Central memory CD8-positive, alpha-beta T cell (primary cell): ENCODE data around the gene TANGO6.
A peak's percentile ranks its signal among the peaks of the same experiment; 100 is the strongest.

ENCODE experiments used
- ATAC-seq: fragments of 150-1000 bp; cut with Tn5 transposase; replicated peaks from 2 replicates; pipeline ENCODE4 v1.10.0; 2022; ENCODE audit warnings: mild to moderate bottlenecking, moderate FRiP score, moderate number of reproducible peaks; ENCODE audit not compliant: poor library complexity, severe bottlenecking; ENCODE audit errors: extremely low read depth
- DNase-seq, 2 donors: peaks; one replicate each; pipeline ENCODE4 v3.0.0; 2021; ENCODE audit warnings: low spot score in 2 of 2
- H3K27ac Mint-ChIP-seq: one replicate; pipeline ENCODE4 v1.8.0; 2022; ENCODE audit warnings: low read depth, mild to moderate bottlenecking, moderate library complexity, mixed read lengths
- H3K27me3 Mint-ChIP-seq: one replicate; pipeline ENCODE4 v1.8.0; 2022; ENCODE audit warnings: mixed read lengths
- H3K36me3 Mint-ChIP-seq: one replicate; pipeline ENCODE4 v1.8.0; 2022; ENCODE audit warnings: mild to moderate bottlenecking, moderate library complexity, mixed read lengths; ENCODE audit not compliant: insufficient read depth
- H3K4me1 Mint-ChIP-seq: one replicate; pipeline ENCODE4 v1.8.0; 2022; ENCODE audit warnings: mixed read lengths
- H3K4me3 Mint-ChIP-seq: one replicate; pipeline ENCODE4 v1.8.0; 2022; ENCODE audit warnings: mild to moderate bottlenecking, moderate library complexity, mixed read lengths
- H3K9me3 Mint-ChIP-seq: one replicate; pipeline ENCODE4 v1.8.0; 2022; ENCODE audit warnings: mixed read lengths

TANGO6 gene

DNA sequence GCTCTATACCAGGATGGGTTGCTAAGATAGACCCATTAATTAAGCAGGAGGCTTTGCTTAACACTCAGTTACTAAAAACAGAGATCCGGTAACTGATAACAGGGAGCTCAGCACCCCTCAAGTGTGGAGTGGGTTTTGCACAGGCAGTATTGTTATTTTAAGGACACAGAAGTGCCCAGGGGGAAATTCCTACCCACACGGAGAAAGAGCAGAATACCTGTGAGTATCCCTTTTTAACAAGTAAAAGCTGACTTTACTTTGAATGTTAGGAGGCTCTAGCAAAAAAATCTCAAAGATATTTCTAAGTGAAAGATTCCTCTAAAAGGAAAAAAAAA lies 229.3 kb downstream of the TANGO6 start:
- peaks cover 11% of the 10 kb centered on the region for H3K36me3 Mint-ChIP-seq
- no peaks in the 10 kb centered on the region for H3K4me1 Mint-ChIP-seq
- peak overlapping the region; percentile 16 for H3K27ac Mint-ChIP-seq
- DNase-seq, result no peak
- H3K27me3 Mint-ChIP-seq, result no peaks in the 10 kb centered on the region
- H3K9me3 Mint-ChIP-seq, result no peaks in the 10 kb centered on the region
- no peak overlapping the region for H3K4me3 Mint-ChIP-seq
- ATAC-seq, result no peak

DNA sequence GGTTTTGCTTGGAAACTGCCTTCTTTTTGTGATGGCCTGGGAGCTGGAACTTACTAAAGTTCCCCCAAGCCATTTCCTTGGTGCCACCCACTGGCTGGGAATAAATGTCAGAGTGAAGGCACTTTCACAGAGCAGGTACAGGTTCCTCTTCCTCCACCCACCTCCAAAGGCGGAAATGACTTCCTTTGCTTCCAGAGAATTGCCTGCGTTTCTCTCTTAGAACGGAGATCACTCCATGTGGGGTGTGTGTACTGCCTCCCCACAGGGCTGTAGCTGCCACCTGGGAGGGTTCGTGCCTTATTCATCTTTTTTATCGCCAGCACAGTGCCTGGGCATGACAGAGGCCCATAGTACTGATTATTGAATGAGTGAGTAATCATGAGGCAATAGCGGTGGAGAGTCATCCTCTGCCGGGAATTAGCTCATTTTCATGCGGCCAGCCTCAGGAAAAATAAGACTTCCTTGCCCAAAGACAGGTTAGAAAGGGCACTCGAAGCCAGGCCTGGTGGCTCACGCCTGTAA lies 229.9 kb downstream of the TANGO6 start:
- H3K36me3 Mint-ChIP-seq, result peaks cover 11% of the 10 kb centered on the region
- DNase-seq (no peak), ATAC-seq (no peak)
- H3K4me1 Mint-ChIP-seq, result no peaks in the 10 kb centered on the region
- H3K4me3 Mint-ChIP-seq, result no peak overlapping the region
- H3K9me3 Mint-ChIP-seq, result no peaks in the 10 kb centered on the region
- H3K27me3 Mint-ChIP-seq, result no peaks in the 10 kb centered on the region
- H3K27ac Mint-ChIP-seq, result peak overlapping the region; percentile 16

DNA sequence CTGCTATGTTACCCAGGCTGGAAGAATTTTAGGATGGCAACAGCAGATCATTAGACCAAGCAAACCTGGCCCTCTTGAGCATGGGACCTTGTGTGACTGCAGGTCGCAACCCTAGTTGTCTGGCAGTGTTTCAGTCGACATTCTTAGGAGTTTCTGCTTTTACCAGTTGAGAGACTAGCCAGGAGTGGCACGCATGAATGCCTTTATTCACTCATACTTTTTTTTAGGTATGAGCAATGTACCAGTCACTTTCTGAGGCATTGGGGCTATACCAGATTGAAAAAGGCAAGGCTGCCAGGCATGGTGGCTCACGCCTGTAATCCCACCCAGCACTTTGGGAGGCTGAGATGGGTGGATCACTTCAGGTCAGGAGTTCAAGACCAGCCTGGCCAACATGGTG lies 233.9 kb downstream of the TANGO6 start:
- no peak overlapping the region for H3K27ac Mint-ChIP-seq
- no peaks in the 10 kb centered on the region for H3K4me1 Mint-ChIP-seq
- H3K36me3 Mint-ChIP-seq, result peaks cover 6% of the 10 kb centered on the region
- DNase-seq, result no peak
- no peaks in the 10 kb centered on the region for H3K9me3 Mint-ChIP-seq
- H3K4me3 Mint-ChIP-seq, result no peak overlapping the region
- ATAC-seq, result no peak
- no peaks in the 10 kb centered on the region for H3K27me3 Mint-ChIP-seq

DNA sequence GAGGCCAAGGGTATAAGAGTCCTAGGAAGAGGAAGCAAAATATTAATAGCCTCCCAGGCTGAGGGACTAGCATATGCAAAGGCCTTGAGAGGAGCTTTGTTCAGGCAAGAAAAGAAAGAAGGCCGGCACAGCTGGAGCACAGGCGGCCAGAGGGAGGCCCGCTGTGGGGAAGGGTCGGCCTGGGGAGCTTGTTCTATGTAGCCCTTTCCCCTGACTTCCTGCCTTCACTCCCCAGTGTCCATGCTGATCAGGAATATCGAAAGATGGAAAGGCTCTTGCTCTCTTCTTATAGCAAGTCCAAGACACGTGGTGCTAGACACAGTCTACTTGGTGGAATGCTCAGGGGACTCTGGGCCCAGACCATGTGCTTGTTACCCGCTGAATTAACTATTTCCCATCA lies 234.7 kb downstream of the TANGO6 start:
- H3K27ac Mint-ChIP-seq, result no peak overlapping the region
- no peak for DNase-seq
- no peaks in the 10 kb centered on the region for H3K27me3 Mint-ChIP-seq
- no peak overlapping the region for H3K4me3 Mint-ChIP-seq
- H3K9me3 Mint-ChIP-seq, result no peaks in the 10 kb centered on the region
- no peak for ATAC-seq
- no peaks in the 10 kb centered on the region for H3K4me1 Mint-ChIP-seq
- peaks cover 5% of the 10 kb centered on the region for H3K36me3 Mint-ChIP-seq

DNA sequence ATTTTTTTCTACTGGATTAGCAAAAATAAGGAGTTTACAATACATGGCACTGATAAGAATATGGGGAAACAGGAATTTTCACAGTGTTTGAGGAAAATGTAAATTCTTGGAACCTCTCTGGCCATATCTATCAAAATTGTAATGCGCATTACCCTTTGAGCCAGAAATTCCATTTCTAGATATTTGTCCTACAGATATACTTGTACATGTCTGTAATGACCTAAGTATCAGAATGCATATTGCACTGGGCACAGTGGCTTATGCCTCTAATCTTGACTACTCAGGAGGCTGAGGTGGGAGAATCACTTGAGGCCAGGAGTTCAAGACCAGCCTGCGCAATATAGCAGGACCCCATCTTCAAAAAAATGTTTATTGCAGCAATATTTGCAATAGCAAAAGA lies 236.4 kb downstream of the TANGO6 start:
- DNase-seq (no peak), ATAC-seq (no peak)
- H3K27ac Mint-ChIP-seq, result peak overlapping the region; percentile 12
- no peaks in the 10 kb centered on the region for H3K27me3 Mint-ChIP-seq
- no peaks in the 10 kb centered on the region for H3K4me1 Mint-ChIP-seq
- peaks cover 7% of the 10 kb centered on the region for H3K36me3 Mint-ChIP-seq
- no peak overlapping the region for H3K4me3 Mint-ChIP-seq
- H3K9me3 Mint-ChIP-seq, result no peaks in the 10 kb centered on the region

DNA sequence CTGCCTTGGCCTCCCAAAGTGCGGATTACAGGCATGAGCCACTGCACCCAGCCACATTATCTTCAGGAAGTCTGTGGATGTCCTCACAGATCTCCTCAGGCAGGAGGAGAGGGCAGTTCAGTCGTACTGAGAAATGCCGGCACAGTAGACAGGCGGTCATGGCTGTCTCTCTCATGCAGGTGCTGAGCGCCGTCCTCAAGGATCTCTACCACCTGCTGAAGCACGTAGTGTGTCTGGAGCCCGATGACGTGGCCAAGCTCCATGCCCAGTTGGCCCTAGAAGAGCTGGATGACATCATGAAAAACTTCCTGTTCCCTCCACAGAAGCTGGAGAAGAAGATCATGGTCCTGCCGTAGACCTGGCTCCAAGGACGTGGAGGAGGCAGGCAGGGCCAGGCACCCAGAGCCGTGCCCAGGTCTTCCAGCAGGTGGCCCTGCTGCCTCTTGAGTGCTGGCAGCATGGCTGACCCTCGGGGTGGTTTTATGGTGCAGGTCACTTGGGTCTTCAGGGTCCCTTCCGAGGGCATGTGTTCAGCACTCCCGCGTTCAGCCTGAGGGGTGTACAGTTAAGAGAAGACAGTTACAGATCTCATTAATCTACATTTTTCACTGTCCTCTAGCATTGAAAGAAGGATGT lies 240.1 kb downstream of the TANGO6 start:
- Mint-ChIP-seq H3K4me1 (peaks cover 2% of the 10 kb centered on the region), H3K27me3 (no peaks in the 10 kb centered on the region), H3K4me3 (no peak overlapping the region), H3K36me3 (peaks cover 7% of the 10 kb centered on the region), H3K9me3 (no peaks in the 10 kb centered on the region), H3K27ac (no peak overlapping the region)
- ATAC-seq (no peak), DNase-seq (no peak)

DNA sequence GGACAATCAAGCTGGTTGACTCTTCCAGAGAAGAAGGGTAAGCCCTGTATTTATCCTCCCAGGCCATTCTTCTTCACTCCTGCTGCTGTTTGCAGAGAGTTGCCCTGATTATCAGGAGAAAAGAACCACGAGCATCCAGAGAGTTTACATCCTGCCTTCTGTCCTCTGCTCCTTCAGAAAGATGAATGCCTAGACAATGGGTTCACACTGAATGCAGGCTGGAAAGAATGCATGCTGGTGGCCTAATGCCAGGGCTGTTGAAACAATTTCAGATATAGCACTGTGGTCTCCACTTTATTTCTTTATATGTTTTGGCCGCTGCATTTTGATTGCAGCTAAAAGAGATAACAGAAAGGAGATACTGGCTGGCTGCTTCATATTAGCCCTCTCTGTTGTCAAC lies 241.0 kb downstream of the TANGO6 start:
- Mint-ChIP-seq H3K36me3 (peaks cover 7% of the 10 kb centered on the region), H3K27ac (no peak overlapping the region), H3K9me3 (no peaks in the 10 kb centered on the region), H3K4me3 (no peak overlapping the region), H3K4me1 (peaks cover 11% of the 10 kb centered on the region), H3K27me3 (no peaks in the 10 kb centered on the region)
- no peak for DNase-seq
- no peak for ATAC-seq

DNA sequence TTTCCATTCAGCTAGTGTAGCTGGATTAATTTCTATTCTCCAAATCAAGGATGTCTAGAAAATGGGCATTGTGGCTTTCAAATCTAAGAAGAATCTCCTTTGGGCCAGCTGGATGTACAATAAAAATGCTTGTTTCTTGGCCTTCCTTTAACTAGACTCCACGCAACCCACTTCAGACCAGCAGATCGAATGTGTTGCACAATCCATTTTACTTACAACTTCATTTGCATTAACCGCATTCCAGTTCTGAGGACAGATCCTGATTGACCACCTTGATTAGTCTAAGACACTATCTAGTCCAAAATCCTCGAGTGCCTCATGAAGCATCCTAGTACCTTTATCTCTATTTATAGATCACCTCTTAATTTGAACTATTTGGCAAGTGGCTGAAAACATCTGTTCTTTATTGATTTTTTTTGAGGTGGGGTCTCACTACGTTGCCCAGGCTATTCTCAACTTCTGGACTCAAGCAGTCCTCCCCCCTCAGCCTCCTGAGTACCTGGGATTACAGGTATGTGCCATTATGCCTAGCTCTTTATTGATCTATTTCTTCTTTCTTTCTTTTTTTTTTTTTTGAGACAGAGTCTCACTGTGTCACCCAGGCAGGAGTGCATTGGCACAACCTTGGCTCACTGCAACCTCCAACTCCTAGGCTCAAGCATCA lies 241.8 kb downstream of the TANGO6 start:
- Mint-ChIP-seq H3K4me1 (peaks cover 16% of the 10 kb centered on the region), H3K27ac (no peak overlapping the region), H3K27me3 (no peaks in the 10 kb centered on the region), H3K9me3 (no peaks in the 10 kb centered on the region), H3K36me3 (peaks cover 7% of the 10 kb centered on the region), H3K4me3 (no peak overlapping the region)
- ATAC-seq (no peak), DNase-seq (no peak)

DNA sequence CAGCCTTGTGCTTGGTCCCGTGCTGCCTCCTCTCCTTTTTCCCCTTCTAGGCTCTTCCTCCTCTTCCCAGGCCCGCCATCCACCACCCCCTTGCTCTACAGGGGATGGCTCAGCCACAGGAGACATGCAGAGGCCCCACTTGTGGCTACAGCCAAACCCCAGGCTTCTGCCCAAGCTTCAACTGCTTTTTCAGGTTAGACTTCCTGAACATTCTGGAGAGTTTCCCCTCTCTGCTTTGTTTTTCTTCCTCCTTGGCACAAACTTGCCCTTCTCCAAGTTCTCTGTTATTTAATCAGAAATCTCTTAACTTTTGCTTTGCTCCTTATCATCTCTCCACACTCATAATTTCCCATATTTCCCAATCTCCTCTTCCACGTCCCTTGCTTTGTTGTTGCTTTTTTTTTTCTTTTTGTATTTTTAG lies 243.8 kb downstream of the TANGO6 start:
- ATAC-seq (no peak), DNase-seq (no peak)
- Mint-ChIP-seq H3K9me3 (no peaks in the 10 kb centered on the region), H3K27ac (peak overlapping the region; percentile 4), H3K36me3 (peaks cover 7% of the 10 kb centered on the region), H3K27me3 (no peaks in the 10 kb centered on the region), H3K4me3 (no peak overlapping the region), H3K4me1 (peaks cover 16% of the 10 kb centered on the region)

DNA sequence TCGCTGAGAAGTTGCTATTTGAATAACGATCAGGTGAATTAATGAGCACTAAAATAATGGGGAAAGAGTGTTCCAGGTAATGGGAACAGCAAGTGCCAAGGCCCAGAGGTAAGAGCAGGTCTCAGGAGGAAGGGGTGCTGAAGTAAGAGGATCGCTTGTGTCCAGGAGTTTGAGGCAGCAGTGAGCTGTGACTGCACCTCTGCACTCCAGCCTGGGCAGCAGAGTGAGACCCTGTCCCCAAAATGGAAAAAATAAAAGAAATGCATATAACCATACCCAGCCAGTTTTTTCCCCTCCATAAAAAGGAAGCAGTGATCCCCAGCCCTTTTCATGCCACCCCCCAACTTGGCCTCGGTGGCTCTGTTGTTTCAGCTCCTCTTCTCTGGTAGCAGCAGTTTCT lies 245.4 kb downstream of the TANGO6 start:
- Mint-ChIP-seq H3K36me3 (peaks cover 3% of the 10 kb centered on the region), H3K27ac (no peak overlapping the region), H3K9me3 (no peaks in the 10 kb centered on the region), H3K4me1 (peaks cover 16% of the 10 kb centered on the region), H3K4me3 (peak overlapping the region; percentile 17), H3K27me3 (no peaks in the 10 kb centered on the region)
- DNase-seq (no peak), ATAC-seq (no peak)

DNA sequence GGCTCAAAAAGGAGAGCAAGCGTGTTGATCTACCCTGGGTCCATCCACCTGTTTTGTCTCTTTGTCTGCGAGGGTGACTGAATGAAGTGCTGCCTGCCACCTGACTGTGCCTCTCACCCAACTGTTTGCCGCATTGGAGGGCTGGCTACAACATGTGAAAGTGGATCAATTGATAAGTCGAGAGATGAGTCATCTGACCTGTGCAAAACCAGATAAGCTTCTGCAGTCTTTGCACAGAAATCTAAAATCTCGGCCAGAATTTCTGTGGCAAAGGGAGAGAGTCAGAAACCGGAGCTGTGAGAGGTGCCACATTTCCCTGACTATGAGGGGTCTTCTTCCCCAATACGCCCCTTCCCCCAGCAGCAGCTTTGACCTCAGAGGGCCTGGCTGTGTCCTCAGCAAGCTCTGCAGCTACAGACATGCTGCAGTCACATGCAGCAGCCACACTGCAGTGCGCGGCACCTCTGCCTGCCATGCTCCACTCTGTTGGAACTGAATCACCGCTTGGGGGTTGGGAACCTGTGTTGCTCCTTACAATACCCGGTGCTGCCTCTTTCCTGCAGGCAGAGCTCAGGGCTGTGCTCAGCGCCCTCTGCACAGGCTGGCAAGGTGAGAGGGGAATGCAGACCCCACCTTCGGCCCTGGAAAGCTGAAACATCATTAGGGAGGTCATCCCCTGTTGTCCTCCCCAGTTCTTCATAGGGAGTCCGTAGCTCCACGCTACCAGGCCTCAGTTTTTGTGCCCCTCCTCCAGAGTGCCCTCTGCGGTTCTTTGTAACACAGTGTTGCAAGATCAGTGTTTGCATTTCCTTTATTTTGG lies 246.0 kb downstream of the TANGO6 start:
- H3K4me3 Mint-ChIP-seq, result no peak overlapping the region
- H3K9me3 Mint-ChIP-seq, result no peaks in the 10 kb centered on the region
- H3K27ac Mint-ChIP-seq, result peak overlapping the region; percentile 30
- peaks cover 3% of the 10 kb centered on the region for H3K36me3 Mint-ChIP-seq
- ATAC-seq (peak; percentile 49), DNase-seq (no peak)
- H3K4me1 Mint-ChIP-seq, result peaks cover 16% of the 10 kb centered on the region
- H3K27me3 Mint-ChIP-seq, result no peaks in the 10 kb centered on the region

DNA sequence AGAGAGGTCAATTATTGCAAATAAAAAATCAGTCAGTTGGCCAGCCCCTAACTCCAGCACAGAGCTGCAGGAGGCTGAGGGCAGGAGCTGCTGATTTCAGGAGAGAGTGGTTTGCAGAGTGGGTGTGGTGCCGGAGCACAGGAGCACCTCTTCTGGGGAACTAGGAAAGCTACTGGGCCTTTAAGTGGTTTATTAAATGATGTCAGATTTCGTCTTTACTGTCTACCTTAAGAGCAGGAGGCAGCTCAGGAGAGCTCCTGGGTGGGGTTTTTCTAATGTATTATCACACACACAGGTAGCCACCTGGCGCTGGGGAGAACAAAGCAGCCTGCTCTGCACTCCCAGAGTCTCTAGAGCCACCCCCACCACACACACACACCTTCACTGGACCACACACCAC lies 250.6 kb downstream of the TANGO6 start:
- Mint-ChIP-seq H3K4me3 (no peak overlapping the region), H3K4me1 (peaks cover 8% of the 10 kb centered on the region), H3K27me3 (no peaks in the 10 kb centered on the region), H3K36me3 (no peaks in the 10 kb centered on the region), H3K9me3 (no peaks in the 10 kb centered on the region), H3K27ac (no peak overlapping the region)
- DNase-seq (no peak), ATAC-seq (no peak)

DNA sequence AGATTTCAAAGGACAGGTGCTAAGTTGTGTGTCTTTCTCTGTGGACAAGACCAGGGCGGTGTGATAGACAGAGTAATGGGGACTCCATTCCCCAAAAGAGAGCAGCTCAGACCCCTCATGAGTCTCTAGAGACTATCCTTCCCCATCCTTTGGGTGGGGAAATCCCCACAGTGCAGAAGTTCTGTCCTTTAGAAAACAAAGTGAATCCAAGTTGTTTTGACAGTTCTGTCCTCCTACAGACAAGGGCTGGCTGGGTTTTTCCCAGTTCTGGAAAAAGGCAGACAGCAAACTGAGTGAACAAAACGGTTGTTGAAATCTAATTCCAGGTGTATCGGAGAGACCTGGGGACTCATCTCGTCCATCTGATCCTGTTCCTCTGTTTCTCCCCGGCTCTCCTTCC lies 251.2 kb downstream of the TANGO6 start:
- Mint-ChIP-seq H3K4me3 (no peak overlapping the region), H3K27ac (no peak overlapping the region), H3K4me1 (peaks cover 3% of the 10 kb centered on the region), H3K9me3 (no peaks in the 10 kb centered on the region), H3K36me3 (no peaks in the 10 kb centered on the region), H3K27me3 (no peaks in the 10 kb centered on the region)
- ATAC-seq (no peak), DNase-seq (no peak)
